T-cell (primary cell): ENCODE measurements around the gene TGFBR3. TPM values are rescaled to one million over a fixed set of nuclear protein-coding genes. Genes with fewer than 3 reads are reported as not detected.
"Not testable (repeated sequence)": the region's sequence is repeated elsewhere in the genome, so short reads cannot be mapped to it uniquely, and the experiment has no call there.

ENCODE experiments used
- ATAC-seq, 4 experiments: fragments of 200-7000 bp in 3 of 4; fragments of 150-1000 bp in 1 of 4; cut with Tn5 transposase; replicated peaks in 1 of 4; 1 replicate in 3 of 4; 2 replicates in 1 of 4; pipeline ENCODE4 v1.10.0; 2021; ENCODE audit warnings: moderate library complexity in 3 of 4, mild to moderate bottlenecking in 2 of 4, moderate number of reproducible peaks in 1 of 4
- CTCF ChIA-PET, 2 donors: fragments of 300-600 bp; sonication (Branson Sonifier 250); formaldehyde crosslinking; loops; one replicate each; lab custom pipeline; 2022; ENCODE audit warnings: antibody characterized with exemption in 2 of 2; lab: Charles Lee
- POLR2A ChIA-PET, 2 donors: fragments of 300-600 bp; sonication (Branson Sonifier 250); formaldehyde crosslinking; loops; one replicate each; lab custom pipeline; 2022; ENCODE audit warnings: antibody characterized with exemption in 2 of 2; lab: Charles Lee
- DNase-seq, 35 experiments: peaks; one replicate each; pipeline versions ENCODE4 v3.0.0 to v3.0.0-alpha.2; 2013 to 2023
- H3K27ac ChIP-seq: one replicate; pipeline ENCODE4 v1.5.1; 2013; ENCODE audit warnings: low read length
- H3K27me3 ChIP-seq, 2 experiments: replicated peaks in 1 of 2; 1 replicate in 1 of 2; 2 replicates in 1 of 2; pipeline versions ENCODE4 v1.6.1 to v1.7.0; 2013; ENCODE audit warnings: low read length in 1 of 2, mixed read lengths in 1 of 2; ENCODE audit not compliant: control insufficient read depth in 2 of 2, insufficient read depth in 2 of 2; ENCODE audit errors: extremely low read depth in 1 of 2
- H3K36me3 ChIP-seq, 2 donors: 1 replicate in 1 of 2; 2 replicates in 1 of 2; pipeline versions ENCODE4 v1.6.1 to v1.7.0; 2013; ENCODE audit warnings: low read length in 1 of 2; ENCODE audit not compliant: control insufficient read depth in 2 of 2, insufficient read depth in 1 of 2; ENCODE audit errors: extremely low read depth in 1 of 2
- H3K4me1 ChIP-seq, 2 experiments: 1 replicate in 1 of 2; 2 replicates in 1 of 2; pipeline versions ENCODE4 v1.6.1 to v1.7.0; 2013; ENCODE audit warnings: low read length in 2 of 2, mixed read lengths in 1 of 2; ENCODE audit not compliant: insufficient read depth in 2 of 2, control insufficient read depth in 1 of 2; ENCODE audit errors: extremely low read depth in 1 of 2
- H3K4me3 ChIP-seq, 2 donors: 1 replicate in 1 of 2; 2 replicates in 1 of 2; pipeline versions ENCODE4 v1.5.1 to v1.7.0; 2013; ENCODE audit warnings: mild to moderate bottlenecking in 2 of 2, low read length in 1 of 2, moderate library complexity in 1 of 2; ENCODE audit not compliant: control insufficient read depth in 1 of 2; ENCODE audit errors: extremely low read depth in 1 of 2
- H3K9me3 ChIP-seq: 2 replicates; pipeline ENCODE4 v1.7.0; 2013
- H3K27ac Mint-ChIP-seq, 2 donors: one replicate each; pipeline ENCODE4 v1.8.0; 2020 to 2021; ENCODE audit warnings: mild to moderate bottlenecking in 2 of 2, mixed read lengths in 2 of 2
- H3K27me3 Mint-ChIP-seq, 2 donors: one replicate each; pipeline ENCODE4 v1.8.0; 2021 to 2022; ENCODE audit warnings: mixed read lengths in 2 of 2
- H3K36me3 Mint-ChIP-seq: one replicate; pipeline ENCODE4 v1.8.0; 2021; ENCODE audit warnings: mixed read lengths
- H3K4me1 Mint-ChIP-seq, 3 donors: one replicate each; pipeline ENCODE4 v1.8.0; 2020 to 2022; ENCODE audit warnings: mixed read lengths in 3 of 3, mild to moderate bottlenecking in 1 of 3
- H3K4me3 Mint-ChIP-seq, 3 donors: one replicate each; pipeline ENCODE4 v1.8.0; 2020 to 2022; ENCODE audit warnings: mild to moderate bottlenecking in 3 of 3, mixed read lengths in 3 of 3, moderate library complexity in 3 of 3
- H3K9me3 Mint-ChIP-seq, 3 donors: one replicate each; pipeline ENCODE4 v1.8.0; 2020 to 2022; ENCODE audit warnings: mixed read lengths in 3 of 3
- WGBS: methylation state at CpG from one replicate; pipeline ENCODE4 v1.1.5; 2013; ENCODE audit warnings: missing lambda C conversion rate; ENCODE audit not compliant: insufficient coverage; 5-methylcytosine and 5-hydroxymethylcytosine counted together
- total RNA-seq, 35 experiments: library from RNA in 6 of 35; stranded (reverse) in 6 of 35; fragments of 120-200 nt in 1 of 35; gene quantifications; one replicate each; pipeline versions ENCODE4 v1.2.1 to v1.2.4 and lab custom pipeline; 2013 to 2026

TGFBR3 gene
- total RNA-seq, 5 donors from 2014 or later (not counting 1 experiment from before 2014, with no cell fraction given): 17.5 to 65.4 (median 36.4) TPM

DNA sequence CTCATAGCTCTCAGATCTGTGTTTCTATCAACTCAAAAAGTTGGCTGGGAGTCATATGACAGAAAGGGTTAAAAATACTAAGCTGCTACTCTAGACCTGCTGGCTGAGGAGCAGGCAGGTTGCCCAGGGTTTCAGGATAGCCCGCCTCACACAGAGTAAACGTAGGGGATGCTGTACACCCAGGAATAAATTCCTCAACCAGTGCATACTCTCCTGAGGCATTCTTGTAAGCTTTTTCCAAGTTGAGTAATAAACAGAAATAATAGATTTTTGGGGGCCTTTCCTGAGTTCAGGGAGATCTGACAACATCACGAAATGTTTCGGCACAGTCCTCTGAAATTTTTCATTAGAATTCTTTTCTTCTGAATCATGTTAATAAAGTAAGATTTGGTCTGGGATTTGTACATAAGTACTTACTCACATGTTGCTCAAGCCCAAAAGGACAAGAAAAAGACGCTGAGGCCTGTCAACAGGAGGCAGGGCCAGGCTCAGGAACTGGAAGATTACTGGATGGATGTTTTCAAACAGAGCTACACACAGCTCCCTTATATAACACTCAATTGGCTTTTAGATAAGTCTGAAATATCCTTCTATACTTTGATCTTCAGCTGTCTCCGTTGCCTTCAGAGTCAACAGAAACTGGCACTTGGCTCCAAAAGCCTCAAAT, 41.0 kb downstream of the TGFBR3 start:
- H3K27ac Mint-ChIP-seq: no peak overlapping the region
- no peak for ATAC-seq
- peaks cover 0 to 6% (median 5%) of the 10 kb centered on the region in 3 donors for H3K9me3 Mint-ChIP-seq
- peaks cover 13% of the 10 kb centered on the region for H3K36me3 Mint-ChIP-seq
- no peaks in the 10 kb centered on the region for H3K36me3 ChIP-seq
- CTCF ChIA-PET: no interaction called here
- H3K27me3 Mint-ChIP-seq: no peaks in the 10 kb centered on the region
- H3K27ac ChIP-seq: no peak overlapping the region
- POLR2A ChIA-PET: no interaction called here
- no peaks in the 10 kb centered on the region for H3K9me3 ChIP-seq
- DNase-seq: no peak
- H3K4me3 ChIP-seq: no peak overlapping the region
- peaks cover 14 to 69% (median 35%) of the 10 kb centered on the region in 3 donors for H3K4me1 Mint-ChIP-seq
- no CpG with 5 or more reads among the region's 6 CpGs for WGBS
- peaks cover 0 to 12% of the 10 kb centered on the region in 2 experiments for H3K4me1 ChIP-seq
- H3K27me3 ChIP-seq: no peaks in the 10 kb centered on the region
- H3K4me3 Mint-ChIP-seq: no peak overlapping the region

DNA sequence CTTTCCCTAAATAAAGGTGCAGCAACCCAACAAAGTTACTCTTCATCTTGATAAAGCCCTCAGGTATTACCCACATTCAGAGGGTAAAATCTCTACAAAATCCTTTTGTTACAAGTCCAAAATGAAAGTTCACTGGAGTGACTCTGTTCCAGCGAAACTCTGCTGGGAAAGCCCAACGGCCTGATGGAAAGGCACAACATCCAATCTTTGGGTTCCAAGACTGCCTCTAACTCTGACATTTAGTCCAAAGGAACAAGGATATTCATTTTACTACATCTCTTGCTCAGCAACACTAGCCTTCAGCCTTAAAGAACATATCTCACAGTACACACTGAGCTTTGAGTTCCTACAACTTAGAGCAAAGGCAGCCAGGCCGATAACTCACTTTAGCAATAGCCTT, 42.1 kb downstream of the TGFBR3 start:
- 91% methylated on average over 2 of the region's 3 CpGs for WGBS
- H3K9me3 ChIP-seq: no peaks in the 10 kb centered on the region
- H3K36me3 ChIP-seq: no peaks in the 10 kb centered on the region
- ChIA-PET CTCF (no interaction called here), POLR2A (no interaction called here)
- no peak for DNase-seq
- H3K4me3 ChIP-seq: no peak overlapping the region
- Mint-ChIP-seq H3K4me3 (no peak overlapping the region), H3K4me1 (peaks cover 14 to 68% (median 37%) of the 10 kb centered on the region in 3 donors), H3K27ac (no peak overlapping the region), H3K36me3 (peaks cover 12% of the 10 kb centered on the region), H3K27me3 (no peaks in the 10 kb centered on the region), H3K9me3 (peaks cover 0 to 6% (median 5%) of the 10 kb centered on the region in 3 donors)
- ATAC-seq: no peak
- H3K27me3 ChIP-seq: no peaks in the 10 kb centered on the region
- no peak overlapping the region for H3K27ac ChIP-seq
- H3K4me1 ChIP-seq: peaks cover 0 to 12% of the 10 kb centered on the region in 2 experiments

DNA sequence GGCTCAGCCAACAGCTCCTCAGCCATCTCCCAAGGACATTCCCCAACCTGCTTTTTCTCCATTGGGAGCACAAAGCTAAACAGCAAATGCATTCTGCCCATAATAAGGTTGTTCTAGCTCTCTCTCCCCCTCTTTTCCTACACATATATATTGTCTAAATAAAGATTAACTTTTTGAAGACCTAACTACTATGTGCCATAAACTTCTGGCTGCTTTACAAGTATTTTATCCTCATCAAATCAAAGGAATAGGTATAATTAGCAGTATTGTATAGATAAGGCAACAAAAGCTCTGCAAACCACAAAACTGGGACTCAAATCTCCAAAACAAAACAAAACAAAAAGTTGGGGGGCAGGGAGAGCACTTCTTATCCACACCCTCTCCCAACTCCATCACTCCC, 43.4 kb downstream of the TGFBR3 start:
- Histone ChIP-seq H3K4me3 (no peak overlapping the region), H3K27me3 (no peaks in the 10 kb centered on the region), H3K9me3 (no peaks in the 10 kb centered on the region), H3K36me3 (no peaks in the 10 kb centered on the region), H3K4me1 (peaks cover 0 to 12% of the 10 kb centered on the region in 2 experiments), H3K27ac (no peak overlapping the region)
- H3K27ac Mint-ChIP-seq: no peak overlapping the region
- ATAC-seq (no peak), DNase-seq (no peak)
- ChIA-PET CTCF (interaction anchor here in 1 of 2 donors (0.5 kb wide), 1 partner anchor 197 kb away, joined by 4 read pairs; no protein-coding TSS in a partner anchor), POLR2A (interaction anchor here in 1 of 2 donors (0.9 kb wide), 1 partner anchor 9 kb away, joined by 4 read pairs; no protein-coding TSS in a partner anchor)
- H3K9me3 Mint-ChIP-seq: peaks cover 0 to 6% (median 5%) of the 10 kb centered on the region in 3 donors
- H3K27me3 Mint-ChIP-seq: no peaks in the 10 kb centered on the region
- peaks cover 14 to 60% (median 35%) of the 10 kb centered on the region in 3 donors for H3K4me1 Mint-ChIP-seq
- no peak overlapping the region for H3K4me3 Mint-ChIP-seq
- peaks cover 12% of the 10 kb centered on the region for H3K36me3 Mint-ChIP-seq

DNA sequence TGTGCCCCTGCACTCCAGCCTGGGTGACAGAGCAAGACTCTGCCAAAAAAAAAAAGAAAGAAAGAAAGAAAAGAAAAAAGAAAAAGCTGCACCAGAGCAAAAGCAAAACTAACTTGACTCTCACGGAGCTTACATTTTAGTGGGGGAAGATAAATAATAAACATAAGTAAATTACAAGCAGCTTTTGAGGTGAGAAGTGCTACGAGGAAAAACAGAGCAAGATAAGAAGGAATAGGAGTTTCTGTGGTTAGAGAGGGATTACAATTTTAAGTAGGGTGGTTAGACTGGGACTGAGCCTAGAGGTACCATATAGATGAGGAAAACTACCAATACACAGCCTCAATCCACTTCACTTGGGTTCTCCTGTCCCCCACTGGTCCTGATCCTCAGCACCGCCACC, 43.9 kb downstream of the TGFBR3 start:
- Histone ChIP-seq H3K9me3 (no peaks in the 10 kb centered on the region), H3K4me1 (peaks cover 0 to 12% of the 10 kb centered on the region in 2 experiments), H3K27me3 (no peaks in the 10 kb centered on the region), H3K4me3 (no peak overlapping the region), H3K36me3 (no peaks in the 10 kb centered on the region), H3K27ac (no peak overlapping the region)
- H3K27ac Mint-ChIP-seq: no peak overlapping the region
- H3K4me1 Mint-ChIP-seq: peaks cover 14 to 60% (median 35%) of the 10 kb centered on the region in 3 donors
- no peak overlapping the region for H3K4me3 Mint-ChIP-seq
- no peaks in the 10 kb centered on the region for H3K27me3 Mint-ChIP-seq
- ChIA-PET CTCF (interaction anchor here in 1 of 2 donors (0.6 kb wide), 1 partner anchor 11 kb away, joined by 9 read pairs; no protein-coding TSS in a partner anchor), POLR2A (interaction anchor here in 1 of 2 donors (0.6 to 0.9 kb wide), 2 partner anchors 10 to 18 kb away, joined by 3 to 4 read pairs; no protein-coding TSS in a partner anchor)
- H3K36me3 Mint-ChIP-seq: peaks cover 12% of the 10 kb centered on the region
- DNase-seq (no peak), ATAC-seq (no peak)
- 100% methylated on average over 1 of the region's 3 CpGs for WGBS
- peaks cover 0 to 6% (median 5%) of the 10 kb centered on the region in 3 donors for H3K9me3 Mint-ChIP-seq

DNA sequence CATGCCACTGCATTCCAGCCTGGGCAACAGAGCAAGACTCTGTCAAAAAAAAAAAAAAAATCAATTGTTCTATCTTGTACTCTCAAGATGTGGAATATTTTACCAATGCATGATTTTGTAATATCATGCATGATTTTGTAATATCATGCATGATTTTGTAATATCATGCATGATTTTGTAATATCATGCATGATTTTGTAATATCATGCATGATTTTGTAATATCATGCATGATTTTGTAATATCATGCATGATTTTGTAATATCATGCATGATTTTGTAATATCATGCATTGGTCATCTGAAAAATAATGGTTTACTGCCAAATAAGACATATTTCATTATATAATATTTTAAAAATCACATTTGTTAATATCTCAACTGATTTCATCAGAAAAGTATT, 45.7 kb downstream of the TGFBR3 start:
- H3K27ac ChIP-seq, H3K4me3 Mint-ChIP-seq, DNase-seq, H3K4me1 ChIP-seq, H3K27me3 Mint-ChIP-seq, CTCF ChIA-PET, POLR2A ChIA-PET, H3K27me3 ChIP-seq, H3K9me3 ChIP-seq, H3K36me3 ChIP-seq, H3K27ac Mint-ChIP-seq, H3K9me3 Mint-ChIP-seq, ATAC-seq, H3K4me3 ChIP-seq: not testable (repeated sequence)
- Mint-ChIP-seq H3K4me1 (peaks cover 14 to 45% (median 25%) of the 10 kb centered on the region in 3 donors), H3K36me3 (peaks cover 13% of the 10 kb centered on the region)

DNA sequence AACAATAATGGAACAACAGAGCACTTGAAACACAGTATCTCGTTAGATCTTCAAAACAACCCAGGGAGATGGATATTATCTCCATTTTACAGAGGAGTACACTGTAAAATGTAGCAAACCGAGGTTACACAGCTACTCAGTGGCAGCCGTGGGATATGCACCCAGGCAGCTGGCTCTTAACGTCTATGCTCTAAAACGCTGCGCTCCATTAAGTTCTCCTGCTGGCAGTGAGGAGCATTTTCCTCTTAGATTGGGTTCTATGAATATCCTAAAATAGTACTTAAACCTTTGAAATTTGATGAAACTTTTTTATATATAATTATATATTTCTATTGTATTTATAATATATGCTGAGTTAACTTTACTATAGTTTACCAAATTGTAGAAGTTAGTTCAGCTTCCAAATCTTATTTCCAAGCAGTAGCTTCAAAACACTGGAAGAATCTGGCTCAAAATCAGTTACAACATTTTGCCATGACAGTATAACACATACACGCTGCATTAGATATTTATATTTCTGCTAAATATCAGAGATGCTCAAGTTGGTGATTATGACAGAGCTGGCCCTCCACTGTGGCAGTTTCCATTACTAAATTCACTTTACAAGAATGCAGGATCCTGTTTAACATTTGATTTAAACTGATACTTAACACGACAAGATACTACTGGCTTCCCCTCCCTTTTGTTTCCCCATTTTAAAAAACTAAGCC, 49.5 kb downstream of the TGFBR3 start:
- CTCF ChIA-PET: interaction anchor here in 1 of 2 donors (0.7 kb wide), 1 partner anchor 10 kb away, joined by 3 read pairs; no protein-coding TSS in a partner anchor
- no peak overlapping the region for H3K4me3 Mint-ChIP-seq

More for the DNA sequence above, 49.5 kb downstream of the TGFBR3 start:
- no CpG with 5 or more reads among the region's 8 CpGs for WGBS
- Histone ChIP-seq H3K36me3 (no peaks in the 10 kb centered on the region), H3K4me3 (no peak overlapping the region), H3K27me3 (no peaks in the 10 kb centered on the region), H3K4me1 (no peaks in the 10 kb centered on the region), H3K9me3 (no peaks in the 10 kb centered on the region), H3K27ac (no peak overlapping the region)
- ATAC-seq (no peak), DNase-seq (no peak)
- Mint-ChIP-seq H3K27me3 (no peaks in the 10 kb centered on the region), H3K9me3 (no peaks in the 10 kb centered on the region), H3K27ac (no peak overlapping the region), H3K4me1 (peaks cover 0 to 23% (median 9%) of the 10 kb centered on the region in 3 donors), H3K36me3 (peaks cover 10% of the 10 kb centered on the region)
- POLR2A ChIA-PET: no interaction called here
